ENCODE measurements around the gene GEMIN7. TPM values are rescaled to one million over a fixed set of nuclear protein-coding genes. Genes with fewer than 3 reads are reported as not detected.

GEMIN7 gene
- total and polyA plus RNA-seq, 2 experiments from 2014 or later: 49.6 to 90.5 TPM

GRCh38 chr19:45090034-45090433, 11.0 kb downstream of the GEMIN7 start:
- peaks cover 31% of the 10 kb centered on the region for H3K4me1 Mint-ChIP-seq
- DNase-seq (ENCODE audit: low spot score): peak; percentile 92
- Histone ChIP-seq H3F3A (replicated peaks; ENCODE audit: low read depth) (peaks cover 18% of the 10 kb centered on the region), H3K4me1 (ENCODE audit: insufficient read depth) (peaks cover 24% of the 10 kb centered on the region), H2AFZ (no peak overlapping the region), H3K27ac (ENCODE audit: low read depth) (peak overlapping the region; percentile 93), H3K4me2 (peak overlapping the region; percentile 79), H3K79me2 (replicated peaks; ENCODE audit: insufficient read depth) (peaks cover 49% of the 10 kb centered on the region), H4K20me1 (replicated peaks; ENCODE audit: insufficient read depth) (peaks cover 21% of the 10 kb centered on the region), H3K9me2 (ENCODE audit: insufficient read depth) (no peaks in the 10 kb centered on the region), H3K36me3 (ENCODE audit: insufficient read depth) (no peaks in the 10 kb centered on the region), H3K4me3 (no peak overlapping the region; the same call in 1 of the 2 replicates), H3K27me3 (ENCODE audit: insufficient read depth) (no peaks in the 10 kb centered on the region)
- peaks cover 32% of the 10 kb centered on the region for H3K27me3 Mint-ChIP-seq (ENCODE audit: insufficient read depth, low read depth, poor library complexity)
- H3K36me3 Mint-ChIP-seq (ENCODE audit: low read depth): peaks cover 40% of the 10 kb centered on the region
- no peaks in the 10 kb centered on the region for H3K9me3 Mint-ChIP-seq
- peak overlapping the region; percentile 14; the same call in 1 of the 2 replicates for H3K27ac Mint-ChIP-seq
- 0 out of 3 replicates have a peak overlapping the region, but pooled peaks have one; percentile 10 for H3K4me3 Mint-ChIP-seq
- TF ChIP-seq CREB1 (CRISPR knock-in tag; IDR thresholded peaks at IDR 0.05; ENCODE audit: low read depth) (no peak), ZNF114 (CRISPR knock-in tag; IDR thresholded peaks at IDR 0.05) (no peak), POLR2AphosphoS5 (IDR thresholded peaks at IDR 0.05; ENCODE audit: low read depth) (0 out of 2 replicates have a peak, but pooled peaks have one; percentile 26), EZH2 (IDR thresholded peaks at IDR 0.05; ENCODE audit: low read depth, unreplicated experiment) (no peak), STAT1 (IDR thresholded peaks at IDR 0.05; ENCODE audit: unreplicated experiment) (no peak), ZNF331 (CRISPR knock-in tag; IDR thresholded peaks at IDR 0.05; ENCODE audit: low read depth) (no peak), NANOG (IDR thresholded peaks at IDR 0.05; ENCODE audit: borderline replicate concordance) (no peak), EZH2phosphoT487 (IDR thresholded peaks at IDR 0.05; ENCODE audit: unreplicated experiment) (no peak), JUNB (IDR thresholded peaks at IDR 0.05; ENCODE audit: unreplicated experiment) (no peak), REST (IDR thresholded peaks at IDR 0.05; ENCODE audit: unreplicated experiment) (no peak)
- TF ChIP-seq, protein P1, sequence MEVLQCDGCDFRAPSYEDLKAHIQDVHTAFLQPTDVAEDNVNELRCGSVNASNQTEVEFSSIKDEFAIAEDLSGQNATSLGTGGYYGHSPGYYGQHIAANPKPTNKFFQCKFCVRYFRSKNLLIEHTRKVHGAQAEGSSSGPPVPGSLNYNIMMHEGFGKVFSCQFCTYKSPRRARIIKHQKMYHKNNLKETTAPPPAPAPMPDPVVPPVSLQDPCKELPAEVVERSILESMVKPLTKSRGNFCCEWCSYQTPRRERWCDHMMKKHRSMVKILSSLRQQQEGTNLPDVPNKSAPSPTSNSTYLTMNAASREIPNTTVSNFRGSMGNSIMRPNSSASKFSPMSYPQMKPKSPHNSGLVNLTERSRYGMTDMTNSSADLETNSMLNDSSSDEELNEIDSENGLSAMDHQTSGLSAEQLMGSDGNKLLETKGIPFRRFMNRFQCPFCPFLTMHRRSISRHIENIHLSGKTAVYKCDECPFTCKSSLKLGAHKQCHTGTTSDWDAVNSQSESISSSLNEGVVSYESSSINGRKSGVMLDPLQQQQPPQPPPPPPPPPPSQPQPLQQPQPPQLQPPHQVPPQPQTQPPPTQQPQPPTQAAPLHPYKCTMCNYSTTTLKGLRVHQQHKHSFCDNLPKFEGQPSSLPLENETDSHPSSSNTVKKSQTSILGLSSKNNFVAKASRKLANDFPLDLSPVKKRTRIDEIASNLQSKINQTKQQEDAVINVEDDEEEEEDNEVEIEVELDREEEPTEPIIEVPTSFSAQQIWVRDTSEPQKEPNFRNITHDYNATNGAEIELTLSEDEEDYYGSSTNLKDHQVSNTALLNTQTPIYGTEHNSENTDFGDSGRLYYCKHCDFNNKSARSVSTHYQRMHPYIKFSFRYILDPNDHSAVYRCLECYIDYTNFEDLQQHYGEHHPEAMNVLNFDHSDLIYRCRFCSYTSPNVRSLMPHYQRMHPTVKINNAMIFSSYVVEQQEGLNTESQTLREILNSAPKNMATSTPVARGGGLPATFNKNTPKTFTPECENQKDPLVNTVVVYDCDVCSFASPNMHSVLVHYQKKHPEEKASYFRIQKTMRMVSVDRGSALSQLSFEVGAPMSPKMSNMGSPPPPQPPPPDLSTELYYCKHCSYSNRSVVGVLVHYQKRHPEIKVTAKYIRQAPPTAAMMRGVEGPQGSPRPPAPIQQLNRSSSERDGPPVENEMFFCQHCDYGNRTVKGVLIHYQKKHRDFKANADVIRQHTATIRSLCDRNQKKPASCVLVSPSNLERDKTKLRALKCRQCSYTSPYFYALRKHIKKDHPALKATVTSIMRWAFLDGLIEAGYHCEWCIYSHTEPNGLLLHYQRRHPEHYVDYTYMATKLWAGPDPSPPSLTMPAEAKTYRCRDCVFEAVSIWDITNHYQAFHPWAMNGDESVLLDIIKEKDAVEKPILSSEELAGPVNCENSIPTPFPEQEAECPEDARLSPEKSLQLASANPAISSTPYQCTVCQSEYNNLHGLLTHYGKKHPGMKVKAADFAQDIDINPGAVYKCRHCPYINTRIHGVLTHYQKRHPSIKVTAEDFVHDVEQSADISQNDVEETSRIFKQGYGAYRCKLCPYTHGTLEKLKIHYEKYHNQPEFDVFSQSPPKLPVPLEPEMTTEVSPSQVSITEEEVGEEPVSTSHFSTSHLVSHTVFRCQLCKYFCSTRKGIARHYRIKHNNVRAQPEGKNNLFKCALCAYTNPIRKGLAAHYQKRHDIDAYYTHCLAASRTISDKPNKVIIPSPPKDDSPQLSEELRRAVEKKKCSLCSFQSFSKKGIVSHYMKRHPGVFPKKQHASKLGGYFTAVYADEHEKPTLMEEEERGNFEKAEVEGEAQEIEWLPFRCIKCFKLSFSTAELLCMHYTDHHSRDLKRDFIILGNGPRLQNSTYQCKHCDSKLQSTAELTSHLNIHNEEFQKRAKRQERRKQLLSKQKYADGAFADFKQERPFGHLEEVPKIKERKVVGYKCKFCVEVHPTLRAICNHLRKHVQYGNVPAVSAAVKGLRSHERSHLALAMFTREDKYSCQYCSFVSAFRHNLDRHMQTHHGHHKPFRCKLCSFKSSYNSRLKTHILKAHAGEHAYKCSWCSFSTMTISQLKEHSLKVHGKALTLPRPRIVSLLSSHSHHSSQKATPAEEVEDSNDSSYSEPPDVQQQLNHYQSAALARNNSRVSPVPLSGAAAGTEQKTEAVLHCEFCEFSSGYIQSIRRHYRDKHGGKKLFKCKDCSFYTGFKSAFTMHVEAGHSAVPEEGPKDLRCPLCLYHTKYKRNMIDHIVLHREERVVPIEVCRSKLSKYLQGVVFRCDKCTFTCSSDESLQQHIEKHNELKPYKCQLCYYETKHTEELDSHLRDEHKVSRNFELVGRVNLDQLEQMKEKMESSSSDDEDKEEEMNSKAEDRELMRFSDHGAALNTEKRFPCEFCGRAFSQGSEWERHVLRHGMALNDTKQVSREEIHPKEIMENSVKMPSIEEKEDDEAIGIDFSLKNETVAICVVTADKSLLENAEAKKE (CRISPR knock-in tag; IDR thresholded peaks at IDR 0.05): no peak
- TF ChIP-seq, protein P2, sequence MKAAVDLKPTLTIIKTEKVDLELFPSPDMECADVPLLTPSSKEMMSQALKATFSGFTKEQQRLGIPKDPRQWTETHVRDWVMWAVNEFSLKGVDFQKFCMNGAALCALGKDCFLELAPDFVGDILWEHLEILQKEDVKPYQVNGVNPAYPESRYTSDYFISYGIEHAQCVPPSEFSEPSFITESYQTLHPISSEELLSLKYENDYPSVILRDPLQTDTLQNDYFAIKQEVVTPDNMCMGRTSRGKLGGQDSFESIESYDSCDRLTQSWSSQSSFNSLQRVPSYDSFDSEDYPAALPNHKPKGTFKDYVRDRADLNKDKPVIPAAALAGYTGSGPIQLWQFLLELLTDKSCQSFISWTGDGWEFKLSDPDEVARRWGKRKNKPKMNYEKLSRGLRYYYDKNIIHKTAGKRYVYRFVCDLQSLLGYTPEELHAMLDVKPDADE (IDR thresholded peaks at IDR 0.05): no peak
- TF ChIP-seq, protein P3, sequence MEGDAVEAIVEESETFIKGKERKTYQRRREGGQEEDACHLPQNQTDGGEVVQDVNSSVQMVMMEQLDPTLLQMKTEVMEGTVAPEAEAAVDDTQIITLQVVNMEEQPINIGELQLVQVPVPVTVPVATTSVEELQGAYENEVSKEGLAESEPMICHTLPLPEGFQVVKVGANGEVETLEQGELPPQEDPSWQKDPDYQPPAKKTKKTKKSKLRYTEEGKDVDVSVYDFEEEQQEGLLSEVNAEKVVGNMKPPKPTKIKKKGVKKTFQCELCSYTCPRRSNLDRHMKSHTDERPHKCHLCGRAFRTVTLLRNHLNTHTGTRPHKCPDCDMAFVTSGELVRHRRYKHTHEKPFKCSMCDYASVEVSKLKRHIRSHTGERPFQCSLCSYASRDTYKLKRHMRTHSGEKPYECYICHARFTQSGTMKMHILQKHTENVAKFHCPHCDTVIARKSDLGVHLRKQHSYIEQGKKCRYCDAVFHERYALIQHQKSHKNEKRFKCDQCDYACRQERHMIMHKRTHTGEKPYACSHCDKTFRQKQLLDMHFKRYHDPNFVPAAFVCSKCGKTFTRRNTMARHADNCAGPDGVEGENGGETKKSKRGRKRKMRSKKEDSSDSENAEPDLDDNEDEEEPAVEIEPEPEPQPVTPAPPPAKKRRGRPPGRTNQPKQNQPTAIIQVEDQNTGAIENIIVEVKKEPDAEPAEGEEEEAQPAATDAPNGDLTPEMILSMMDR (conservative IDR thresholded peaks at IDR 0.05; ENCODE audit: low read depth in 2 of 2): peak; percentile 51 to 64
- ATAC-seq: peak; percentile 13

All from GM23338 (cell line).